WTC11 (cell line): ENCODE data around the gene LAIR2. TPM values are rescaled to one million over a fixed set of nuclear protein-coding genes. Genes with fewer than 3 reads are reported as not detected.
"Not testable (repeated sequence)": the region's sequence is repeated elsewhere in the genome, so short reads cannot be mapped to it uniquely, and the experiment has no call there.

Experiments used
- ATAC-seq: fragments of 200-7000 bp; cut with Tn5 transposase; 2 replicates; pipeline ENCODE4 v1.10.0; 2021; ENCODE audit warnings: mild to moderate bottlenecking, moderate library complexity
- CTCF ChIA-PET: fragments of 300-600 bp; sonication (Branson Sonifier 250); formaldehyde crosslinking; loops from one replicate; lab custom pipeline; 2021; ENCODE audit warnings: antibody characterized with exemption; lab: Charles Lee
- POLR2A ChIA-PET: fragments of 350-600 bp; sonication (Branson Sonifier 250); formaldehyde crosslinking; loops from one replicate; lab custom pipeline; 2021; ENCODE audit warnings: antibody characterized with exemption; lab: Charles Lee
- DNase-seq: peaks from one replicate; pipeline ENCODE4 v3.0.0; 2021; ENCODE audit warnings: low spot score
- H3K27ac Mint-ChIP-seq: 2 replicates; pipeline ENCODE4 v1.8.0; 2021; ENCODE audit warnings: mixed read lengths
- H3K27me3 Mint-ChIP-seq: 2 replicates; pipeline ENCODE4 v1.8.0; 2021; ENCODE audit warnings: low read depth, mild to moderate bottlenecking, moderate library complexity, mixed read lengths
- H3K36me3 Mint-ChIP-seq: 2 replicates; pipeline ENCODE4 v1.8.0; 2021; ENCODE audit warnings: mixed read lengths
- H3K4me1 Mint-ChIP-seq: 2 replicates; pipeline ENCODE4 v1.8.0; 2022; ENCODE audit warnings: mixed read lengths
- H3K4me3 Mint-ChIP-seq: 2 replicates; pipeline ENCODE4 v1.8.0; 2021; ENCODE audit warnings: mild to moderate bottlenecking, moderate library complexity, mixed read lengths
- H3K9me3 Mint-ChIP-seq: 2 replicates; pipeline ENCODE4 v1.8.0; 2021; ENCODE audit warnings: mixed read lengths
- AR ChIP-seq: fragments of 250-450 bp; sonication (Bioruptor Pico); IDR thresholded peaks from 2 replicates; pipeline ENCODE4 v1.9.0; 2021; ENCODE audit warnings: mild to moderate bottlenecking
- ATF2 ChIP-seq: sonication (generic); formaldehyde crosslinking; IDR thresholded peaks from 2 replicates; pipeline ENCODE4 v1.8.1; 2022; ENCODE audit warnings: low read depth, missing genetic modification reagents, borderline replicate concordance
- CREM ChIP-seq: sonication (generic); formaldehyde crosslinking; IDR thresholded peaks from 2 replicates; pipeline ENCODE4 v1.8.1; 2022; ENCODE audit warnings: mild to moderate bottlenecking, missing genetic modification reagents, moderate library complexity
- GTF2I ChIP-seq: fragments of 250-450 bp; sonication (Bioruptor Pico); conservative IDR thresholded peaks from 2 replicates; pipeline ENCODE4 v1.4.0; 2021; ENCODE audit warnings: mild to moderate bottlenecking
- MAX ChIP-seq: sonication (generic); formaldehyde crosslinking; IDR thresholded peaks from 2 replicates; pipeline ENCODE4 v1.8.0; 2022; ENCODE audit warnings: mild to moderate bottlenecking, missing genetic modification reagents
- NFATC4 ChIP-seq: fragments of 250-450 bp; sonication (Bioruptor Pico); IDR thresholded peaks from 2 replicates; pipeline ENCODE4 v1.9.0; 2021; ENCODE audit warnings: mild to moderate bottlenecking
- NR1H2 ChIP-seq: sonication (generic); formaldehyde crosslinking; IDR thresholded peaks from 2 replicates; pipeline ENCODE4 v1.9.0; 2021; ENCODE audit warnings: mild to moderate bottlenecking, moderate library complexity, missing genetic modification reagents
- TEAD4 ChIP-seq: sonication (generic); formaldehyde crosslinking; IDR thresholded peaks from 2 replicates; pipeline ENCODE4 v1.8.0; 2022; ENCODE audit warnings: mild to moderate bottlenecking, missing genetic modification reagents
- ZNF263 ChIP-seq: sonication (generic); formaldehyde crosslinking; IDR thresholded peaks from 2 replicates; pipeline ENCODE4 v1.8.1; 2022; ENCODE audit warnings: low read depth, mild to moderate bottlenecking, moderate library complexity, missing genetic modification reagents
- ZNF281 ChIP-seq: sonication (generic); formaldehyde crosslinking; IDR thresholded peaks from 2 replicates; pipeline ENCODE4 v1.8.0; 2023; ENCODE audit warnings: mild to moderate bottlenecking, missing genetic modification reagents
- ZNF512 ChIP-seq: sonication (generic); formaldehyde crosslinking; IDR thresholded peaks from 2 replicates; pipeline ENCODE4 v1.8.1; 2022; ENCODE audit warnings: missing genetic modification reagents, borderline replicate concordance
- total RNA-seq: library from RNA; stranded (reverse); gene quantifications from 3 replicates; pipeline ENCODE4 v1.2.3, GENCODE V29; 2021

LAIR2 gene
- total RNA-seq, 1 experiment from 2014 or later: not detected

- H3K27me3 Mint-ChIP-seq: peaks cover 45% of the 10 kb centered on the region
Observed at GRCh38 chr19:54465426-54466109, 37.1 kb upstream of the LAIR2 start.

GRCh38 chr19:54466110-54466480 is 36.5 kb upstream of the LAIR2 start:
- H3K27ac Mint-ChIP-seq, H3K9me3 Mint-ChIP-seq, CTCF ChIA-PET, DNase-seq, ATAC-seq, POLR2A ChIA-PET, H3K36me3 Mint-ChIP-seq: not testable (repeated sequence)
- Mint-ChIP-seq H3K4me1 (peaks cover 24% of the 10 kb centered on the region), H3K27me3 (peaks cover 50% of the 10 kb centered on the region), H3K4me3 (peak overlapping the region; percentile 62)

More at GRCh38 chr19:54465426-54466109, 37.1 kb upstream of the LAIR2 start:
- Mint-ChIP-seq H3K4me1 (peaks cover 21% of the 10 kb centered on the region), H3K4me3 (peak overlapping the region; percentile 62), H3K36me3 (peaks cover 3% of the 10 kb centered on the region; the same call in 1 of the 2 replicates), H3K27ac (no peak overlapping the region), H3K9me3 (no peaks in the 10 kb centered on the region)
- no peak for ATAC-seq
- CTCF ChIA-PET: interaction anchor here (0.6 kb wide), 2 partner anchors 7 to 83 kb away, joined by 4 read pairs; partner anchors contain the start of gene CDC42EP5
- no peak for DNase-seq
- TF ChIP-seq MAX (CRISPR knock-in tag) (peak; percentile 6; the same call in 1 of the 2 replicates), GTF2I (CRISPR knock-in tag) (no peak)
- POLR2A ChIA-PET: no interaction called here

GRCh38 chr19:54469496-54469934 is 33.1 kb upstream of the LAIR2 start:
- H3K9me3 Mint-ChIP-seq: no peaks in the 10 kb centered on the region
- peak overlapping the region; percentile 63 for H3K4me3 Mint-ChIP-seq
- ATAC-seq (no peak), DNase-seq (no peak)
- H3K27ac Mint-ChIP-seq: no peak overlapping the region
- H3K36me3 Mint-ChIP-seq: no peaks in the 10 kb centered on the region
- ChIA-PET POLR2A (no interaction called here), CTCF (interaction anchor here (1.1 kb wide), 1 partner anchor 412 kb away, joined by 3 read pairs; no protein-coding TSS in a partner anchor)
- H3K4me1 Mint-ChIP-seq: peaks cover 26% of the 10 kb centered on the region
- H3K27me3 Mint-ChIP-seq: peaks cover 62% of the 10 kb centered on the region
- TF ChIP-seq ZNF263 (CRISPR knock-in tag) (no peak), ZNF281 (no peak), CREM (CRISPR knock-in tag) (no peak), NR1H2 (CRISPR knock-in tag) (no peak), TEAD4 (CRISPR knock-in tag) (no peak), AR (CRISPR knock-in tag) (no peak), ATF2 (CRISPR knock-in tag) (no peak)

GRCh38 chr19:54470276-54470887 is 32.2 kb upstream of the LAIR2 start:
- no peak overlapping the region for H3K27ac Mint-ChIP-seq
- CTCF ChIA-PET: interaction anchor here (1.1 kb wide), 1 partner anchor 411 kb away, joined by 3 read pairs; no protein-coding TSS in a partner anchor
- peaks cover 62% of the 10 kb centered on the region for H3K27me3 Mint-ChIP-seq
- POLR2A ChIA-PET: no interaction called here
- ATAC-seq (no peak), DNase-seq (no peak)
- no peaks in the 10 kb centered on the region for H3K9me3 Mint-ChIP-seq
- peaks cover 26% of the 10 kb centered on the region for H3K4me1 Mint-ChIP-seq
- H3K4me3 Mint-ChIP-seq: peak overlapping the region; percentile 63
- peak; percentile 92 for TF ChIP-seq ZNF512
- no peak for TF ChIP-seq NFATC4
- TF ChIP-seq, all 79 proteins: peak for 1
- no peaks in the 10 kb centered on the region for H3K36me3 Mint-ChIP-seq
